ENCODE results near the gene TRIM33.

DNA sequence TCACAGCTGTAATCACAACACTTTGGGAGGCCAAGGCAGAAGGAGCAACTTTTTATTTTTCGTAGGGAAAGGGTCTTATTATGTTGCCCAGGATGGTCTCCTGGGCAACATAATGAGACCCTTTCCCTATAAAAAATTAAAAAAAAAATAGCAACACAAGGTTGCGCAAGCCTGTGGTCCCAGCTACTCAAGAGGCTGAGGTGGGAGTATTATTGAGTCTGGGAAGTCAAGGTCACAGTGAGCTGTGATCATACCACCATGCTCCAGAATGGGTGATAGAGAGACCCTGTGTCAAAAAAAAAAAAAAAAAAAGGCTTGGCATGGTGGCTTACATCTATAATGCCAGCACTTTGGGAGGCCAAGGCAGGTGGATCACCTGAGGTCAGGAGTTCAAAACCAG is 131.6 kb downstream of the TRIM33 start:
- TF ChIP-seq CTCF (IDR thresholded peaks at IDR 0.05; ENCODE audit: low read depth, low read length, poor library complexity, severe bottlenecking) (no peak), EZH2phosphoT487 (IDR thresholded peaks at IDR 0.05; ENCODE audit: borderline replicate concordance, low read length) (no peak)

All from DOHH2 (cell line).